ENCODE measurements around the gene MVP. TPM values are rescaled to one million over a fixed set of nuclear protein-coding genes. Genes with fewer than 3 reads are reported as not detected.
A peak's percentile ranks its signal among the peaks of the same experiment; 100 is the strongest.
"Not testable (repeated sequence)": the region's sequence is repeated elsewhere in the genome, so short reads cannot be mapped to it uniquely, and the experiment has no call there.

MVP gene
- total RNA-seq, 4 donors from 2014 or later, result 54.0 to 133 (median 97.6) TPM

- WGBS, 2 donors, result 0% methylated on average over 6 to 15 of the region's 67 CpGs
- Histone ChIP-seq H3K36me3 (no peaks in the 10 kb centered on the region), H3K4me1 (peaks cover 13 to 40% (median 20%) of the 10 kb centered on the region in 3 donors), H3K27ac (peak within 1 kb of the TSS; percentile 80 to 92 (median 90)), H3K27me3 (no peaks in the 10 kb centered on the region), H3K4me3 (peak within 1 kb of the TSS; percentile 66 to 88 (median 80)), H3K9me3 (no peaks in the 10 kb centered on the region)
- peak; percentile 98 for DNase-seq
- TF ChIP-seq POLR2A (IDR thresholded peaks at IDR 0.05), result peak in 3 of 4 donors; percentile 14 to 77 (median 72)
- TF ChIP-seq, protein P1, sequence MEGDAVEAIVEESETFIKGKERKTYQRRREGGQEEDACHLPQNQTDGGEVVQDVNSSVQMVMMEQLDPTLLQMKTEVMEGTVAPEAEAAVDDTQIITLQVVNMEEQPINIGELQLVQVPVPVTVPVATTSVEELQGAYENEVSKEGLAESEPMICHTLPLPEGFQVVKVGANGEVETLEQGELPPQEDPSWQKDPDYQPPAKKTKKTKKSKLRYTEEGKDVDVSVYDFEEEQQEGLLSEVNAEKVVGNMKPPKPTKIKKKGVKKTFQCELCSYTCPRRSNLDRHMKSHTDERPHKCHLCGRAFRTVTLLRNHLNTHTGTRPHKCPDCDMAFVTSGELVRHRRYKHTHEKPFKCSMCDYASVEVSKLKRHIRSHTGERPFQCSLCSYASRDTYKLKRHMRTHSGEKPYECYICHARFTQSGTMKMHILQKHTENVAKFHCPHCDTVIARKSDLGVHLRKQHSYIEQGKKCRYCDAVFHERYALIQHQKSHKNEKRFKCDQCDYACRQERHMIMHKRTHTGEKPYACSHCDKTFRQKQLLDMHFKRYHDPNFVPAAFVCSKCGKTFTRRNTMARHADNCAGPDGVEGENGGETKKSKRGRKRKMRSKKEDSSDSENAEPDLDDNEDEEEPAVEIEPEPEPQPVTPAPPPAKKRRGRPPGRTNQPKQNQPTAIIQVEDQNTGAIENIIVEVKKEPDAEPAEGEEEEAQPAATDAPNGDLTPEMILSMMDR (IDR thresholded peaks at IDR 0.05), result peak; percentile 65 to 95 (median 80)
- intact Hi-C loops (cut with DNase I), result no loop called here
These were observed 29.9 kb upstream of the MVP start, which contains the start of gene KIF22 for GRCh38 chr16:29790183-29790948. KIF22 (plus strand) TSS chr16:29790751; CDS start chr16:29790760, 9 bp downstream.

DNA sequence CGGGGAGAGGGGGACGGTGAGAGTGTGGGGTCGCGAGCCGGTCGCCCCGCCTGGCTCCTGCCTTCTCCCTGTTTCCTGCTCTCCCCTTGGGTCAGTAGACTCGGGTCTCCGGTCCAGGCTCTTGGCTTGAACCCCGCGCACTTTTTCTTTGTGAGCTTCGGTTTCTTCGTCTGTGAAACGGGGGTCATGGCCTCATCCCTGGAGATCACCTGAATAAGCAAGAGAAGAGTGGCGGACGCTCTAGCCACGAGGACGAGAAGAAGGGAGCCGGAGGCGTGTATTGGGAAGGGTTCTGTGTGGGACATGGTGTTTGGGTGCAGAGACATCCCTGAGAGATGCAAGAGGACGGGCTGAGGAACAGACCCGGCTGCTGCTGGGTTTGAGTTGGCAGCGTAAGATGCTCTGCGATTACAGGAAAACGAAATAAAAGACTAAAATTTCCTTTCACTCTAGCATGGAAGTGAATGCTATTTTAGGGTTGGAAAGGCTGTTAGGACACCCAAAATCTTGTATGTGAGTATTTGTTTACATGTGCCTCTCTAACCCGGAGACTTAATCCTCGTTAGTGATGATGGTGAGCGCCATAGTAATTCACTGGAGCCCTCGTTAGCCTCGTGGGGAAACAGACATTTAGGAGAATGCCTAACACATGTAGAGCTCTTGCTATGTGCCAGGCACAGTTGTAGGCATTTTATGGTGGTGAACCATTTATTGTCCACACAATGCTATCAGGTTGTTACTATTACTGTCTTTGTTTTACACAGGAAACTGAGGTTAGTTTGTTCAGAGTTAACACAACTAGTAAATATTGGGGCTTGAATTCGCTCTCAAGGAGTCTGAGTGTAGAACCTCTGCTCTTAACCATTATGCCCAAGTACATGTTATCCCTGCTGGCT, 29.1 kb upstream of the MVP start:
- no peak for TF ChIP-seq POLR2A (IDR thresholded peaks at IDR 0.05)
- TF ChIP-seq, protein P1 (IDR thresholded peaks at IDR 0.05), result no peak
- Histone ChIP-seq H3K36me3 (peaks cover 0 to under 1% (median 0%) of the 10 kb centered on the region in 3 donors), H3K4me1 (peaks cover 13 to 35% (median 17%) of the 10 kb centered on the region in 3 donors), H3K27me3 (no peaks in the 10 kb centered on the region), H3K27ac (peak overlapping the region; percentile 80 to 92 (median 90)), H3K9me3 (no peaks in the 10 kb centered on the region), H3K4me3 (peak overlapping the region; percentile 66 to 88 (median 80))
- DNase-seq, result no peak
- intact Hi-C loops (cut with DNase I), result no loop called here
- 1 to 3% methylated on average over 13 to 30 of the region's 31 CpGs for WGBS, 2 donors

- Histone ChIP-seq H3K4me1 (peaks cover 13 to 35% (median 17%) of the 10 kb centered on the region in 3 donors), H3K27me3 (no peaks in the 10 kb centered on the region)
These were observed 28.1 kb upstream of the MVP start for GRCh38 chr16:29791845-29792807.

GRCh38 chr16:29793153-29793552, 27.1 kb upstream of the MVP start:
- H3K9me3 ChIP-seq; intact Hi-C loops (cut with DNase I); H3K27ac ChIP-seq; H3K27me3 ChIP-seq; H3K4me3 ChIP-seq; DNase-seq: not testable (repeated sequence)
- H3K4me1 ChIP-seq, result peaks cover 13 to 35% (median 17%) of the 10 kb centered on the region in 3 donors
- WGBS, 2 donors, result 88 to 92% methylated on average over 14 to 18 of the region's 18 CpGs
- peaks cover 4 to 20% (median 15%) of the 10 kb centered on the region in 3 donors for H3K36me3 ChIP-seq

More at GRCh38 chr16:29791845-29792807, 28.1 kb upstream of the MVP start:
- H3K4me3 ChIP-seq, result peak overlapping the region in 3 of 4 donors; percentile 79 to 88 (median 80)
- H3K27ac ChIP-seq, result peak overlapping the region in 3 of 4 donors; percentile 80 to 92 (median 92)
- H3K9me3 ChIP-seq, result no peaks in the 10 kb centered on the region
- intact Hi-C loops (cut with DNase I), result no loop called here
- H3K36me3 ChIP-seq, result peaks cover 3 to 10% (median 4%) of the 10 kb centered on the region in 3 donors
- no peak for DNase-seq
- 65 to 68% methylated on average over 9 of the region's 9 CpGs for WGBS, 2 donors
- TF ChIP-seq, protein P1 (IDR thresholded peaks at IDR 0.05), result no peak
- no peak for TF ChIP-seq POLR2A (IDR thresholded peaks at IDR 0.05)
